GM18517 (cell line): Measurements from ENCODE around the gene SMCP.

Experiments
- ATAC-seq: cut with Tn5 transposase; IDR thresholded peaks from one replicate; pipeline ENCODE4 v1.9.1; 2021; ENCODE audit warnings: mild to moderate bottlenecking, moderate library complexity; ENCODE audit not compliant: unreplicated experiment

Gene SMCP, protein sequence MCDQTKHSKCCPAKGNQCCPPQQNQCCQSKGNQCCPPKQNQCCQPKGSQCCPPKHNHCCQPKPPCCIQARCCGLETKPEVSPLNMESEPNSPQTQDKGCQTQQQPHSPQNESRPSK

DNA sequence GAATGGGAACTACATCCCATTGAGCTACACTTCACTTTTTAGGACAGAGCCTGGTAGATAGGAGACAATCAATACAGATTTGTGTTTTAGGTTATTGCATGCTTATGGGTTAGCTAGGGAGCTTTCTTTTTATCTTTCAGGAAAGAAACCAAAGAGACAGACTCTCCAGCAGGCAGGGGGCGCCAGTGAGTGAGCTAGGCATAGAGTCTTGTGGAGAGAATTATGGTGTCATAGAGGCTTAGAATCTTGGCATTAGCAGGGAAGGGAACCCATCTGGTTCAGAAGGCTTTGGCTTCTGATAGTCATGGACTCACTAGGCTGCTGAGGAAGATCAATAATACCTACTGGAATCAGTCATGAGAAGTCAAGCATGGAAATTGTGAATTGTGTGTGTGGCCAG is at the start of gene SMCP:
TSS of gene SMCP (plus strand) at position 281 of the 400 bp plus-strand sequence. CDS start 6,101 bp downstream, outside the sequence.
- ATAC-seq: no peak

DNA sequence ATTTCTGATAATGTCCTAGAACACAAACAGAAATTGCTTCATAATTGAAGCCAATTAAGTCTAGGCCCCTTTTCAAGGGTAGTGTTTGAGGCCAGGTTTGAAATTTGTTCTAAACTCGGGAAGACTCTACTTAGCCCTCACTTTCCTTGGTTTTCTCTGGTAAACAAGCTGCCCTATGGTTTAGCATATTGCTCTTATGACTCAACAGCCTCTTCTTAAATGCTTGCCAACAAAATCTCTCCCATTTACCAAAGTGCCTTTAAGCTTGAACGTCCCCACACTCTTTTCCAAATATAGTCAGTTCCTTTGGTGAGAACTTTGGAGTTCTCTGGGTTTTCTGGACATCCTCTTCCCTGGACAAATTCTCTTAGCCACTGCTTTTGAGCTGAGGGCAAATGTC is 41.3 kb upstream of the SMCP start:
- ATAC-seq: no peak

- ATAC-seq: no peak
Measured at GRCh38 chr1:152842556-152842955, 35.6 kb upstream of the SMCP start, which contains the start of gene LCE6A. LCE6A (plus strand) TSS chr1:152842856; CDS start chr1:152843521, 665 bp downstream.

- ATAC-seq: no peak
Measured at GRCh38 chr1:152855661-152856060, 22.5 kb upstream of the SMCP start.

DNA sequence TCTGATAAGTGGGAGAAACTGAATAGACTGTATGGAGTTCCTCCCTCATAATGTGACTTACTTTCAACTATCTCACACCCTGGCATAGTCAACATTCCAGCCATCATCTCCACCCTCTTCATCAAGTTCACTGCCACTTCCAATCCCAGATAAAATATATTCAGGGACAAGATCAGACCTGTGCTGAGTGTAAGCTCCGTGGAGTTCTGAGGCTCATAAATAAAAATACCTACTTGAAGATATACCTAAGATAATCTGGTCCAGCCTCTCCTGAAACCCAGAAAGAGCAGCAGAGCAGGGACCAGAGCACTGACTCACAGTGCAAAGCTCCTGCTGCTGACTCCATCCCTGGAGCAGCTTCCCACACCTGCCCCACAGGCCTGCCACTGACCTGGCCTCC is 20.1 kb upstream of the SMCP start:
- no peak for ATAC-seq

DNA sequence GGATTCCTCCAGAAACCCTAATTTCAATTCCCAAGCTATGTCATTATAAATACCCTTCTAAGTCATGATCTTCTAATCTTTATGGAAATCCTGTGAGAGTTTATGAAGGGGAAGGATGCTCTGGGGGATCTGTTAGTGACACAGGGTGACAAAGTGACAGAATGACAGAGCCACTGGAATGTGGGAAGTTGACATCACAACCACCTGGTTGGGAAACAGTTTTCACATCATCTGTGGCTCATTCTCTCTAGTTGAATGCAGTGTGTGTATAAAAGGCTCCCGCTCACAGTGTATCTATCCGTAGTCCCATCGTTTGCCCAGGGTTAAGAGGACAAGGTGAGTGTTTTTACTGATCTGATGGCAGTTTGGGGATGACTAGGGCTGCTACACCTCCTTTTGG is 18.4 kb upstream of the SMCP start, which contains the start of gene LCE7A:
TSS of gene LCE7A (plus strand) at position 301 of the 400 bp plus-strand sequence. CDS start 702 bp downstream, outside the sequence.
- ATAC-seq: no peak

- ATAC-seq: no peak
Measured at GRCh38 chr1:152860129-152860528, 18.0 kb upstream of the SMCP start.

- no peak for ATAC-seq
Measured at GRCh38 chr1:152861374-152861773, 16.7 kb upstream of the SMCP start.

GRCh38 chr1:152864443-152864842 is 13.7 kb upstream of the SMCP start:
- no peak for ATAC-seq

DNA sequence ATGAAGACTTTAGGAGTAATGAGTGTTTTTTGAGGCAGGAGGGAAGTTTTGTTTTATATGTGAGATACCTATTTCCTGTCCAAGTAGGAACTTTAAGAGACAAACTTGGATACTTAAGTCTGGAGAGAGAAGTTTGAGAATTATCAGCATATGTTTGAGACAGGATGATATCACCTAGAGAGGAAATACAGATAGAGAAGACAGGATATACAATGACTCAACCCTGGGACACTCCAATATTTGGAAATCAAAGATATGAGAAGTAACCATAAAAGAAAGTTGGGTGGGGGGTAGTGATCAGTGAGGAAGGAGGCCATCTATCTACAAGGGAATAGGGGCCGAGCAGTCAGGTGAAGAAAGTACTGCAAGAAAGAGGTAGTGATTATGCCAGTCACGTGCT is 11.8 kb upstream of the SMCP start:
- ATAC-seq: no peak

DNA sequence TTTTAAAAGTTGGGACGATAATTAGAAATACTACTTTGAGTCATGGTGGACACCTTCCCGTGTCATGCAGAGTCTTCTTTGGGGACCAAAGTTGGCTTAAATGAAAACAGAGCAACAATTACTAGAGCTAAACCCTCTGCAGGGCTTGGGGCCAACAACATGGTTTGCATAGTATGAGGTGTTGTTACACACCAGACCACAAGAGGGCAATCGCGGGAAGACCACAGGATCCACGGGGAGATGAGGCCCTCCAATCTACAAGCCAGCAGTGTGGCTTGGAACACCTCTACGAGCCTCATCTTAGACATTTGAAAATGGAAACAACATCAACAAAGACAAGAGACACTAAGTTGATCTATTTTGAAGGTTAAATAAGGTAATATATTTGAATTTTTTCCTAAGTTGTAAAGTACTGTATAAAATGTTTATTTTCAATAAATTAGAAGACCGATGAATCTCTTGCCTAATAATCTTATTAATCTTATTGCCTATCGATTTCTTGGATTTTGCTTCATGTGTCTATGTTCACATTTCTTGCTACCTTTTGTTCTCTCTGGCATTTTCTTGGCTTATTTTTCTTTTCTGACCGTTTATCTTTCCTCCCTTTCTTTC is 8.2 kb upstream of the SMCP start:
- no peak for ATAC-seq

DNA sequence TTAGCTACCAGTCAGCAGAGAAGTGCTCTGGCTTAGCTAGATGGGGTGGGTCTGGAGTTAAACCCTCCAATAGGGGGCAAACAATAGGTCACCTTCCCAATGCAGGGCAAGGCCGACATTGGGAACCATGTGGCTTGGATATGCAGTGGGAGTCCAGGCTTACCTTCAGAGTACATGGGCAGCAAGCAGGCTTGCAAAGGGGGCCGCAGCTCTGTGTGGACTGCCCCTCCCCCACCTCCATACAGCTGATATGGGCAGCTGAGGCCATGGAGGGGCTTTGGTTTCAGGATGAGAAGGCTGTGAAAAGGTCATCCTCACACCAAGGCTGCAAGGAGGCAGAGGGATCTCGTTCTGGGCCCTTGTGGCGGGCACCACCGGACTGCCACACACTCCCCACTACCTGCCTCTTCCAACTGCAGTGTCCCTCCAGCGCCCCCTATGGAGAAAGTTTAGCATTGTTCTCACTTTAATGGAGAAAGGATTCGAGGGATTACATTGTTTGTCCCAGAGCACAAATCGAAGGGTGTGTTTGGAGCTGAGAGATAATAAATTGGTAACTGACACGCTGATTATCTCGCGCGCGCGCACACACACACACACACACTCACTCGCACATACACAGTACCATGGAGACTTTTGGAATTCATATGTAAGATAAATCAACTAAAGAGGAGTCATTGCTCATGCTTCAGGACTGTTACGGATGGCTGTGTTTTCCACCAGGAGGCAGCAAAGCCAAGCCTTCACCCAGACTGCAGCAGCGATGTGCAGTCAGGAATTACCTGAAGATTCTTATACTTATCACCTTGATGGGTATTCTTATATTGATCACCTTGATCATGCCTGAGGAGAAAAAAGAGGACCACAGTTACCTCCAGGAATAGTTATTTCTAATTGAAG is 7.0 kb upstream of the SMCP start:
- ATAC-seq: no peak

DNA sequence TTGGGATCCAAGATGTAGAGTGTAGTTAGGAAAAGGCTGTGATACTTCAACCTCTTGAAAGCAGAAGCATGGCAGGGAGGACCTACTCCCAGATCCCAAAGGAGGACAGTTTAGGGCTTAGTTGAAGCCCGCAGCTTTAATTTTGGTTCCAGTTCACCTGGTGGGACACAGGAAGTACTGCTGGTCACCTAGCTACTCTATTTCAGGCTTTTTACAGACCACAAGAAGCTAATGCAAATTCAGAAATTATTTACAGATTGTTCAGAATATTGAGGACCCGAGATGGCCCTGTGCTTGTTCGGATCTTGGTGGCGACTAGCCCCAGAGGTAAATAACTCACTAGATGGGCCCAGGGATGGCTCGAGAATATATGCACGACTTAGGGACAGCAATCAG is 6.4 kb upstream of the SMCP start:
- no peak for ATAC-seq

DNA sequence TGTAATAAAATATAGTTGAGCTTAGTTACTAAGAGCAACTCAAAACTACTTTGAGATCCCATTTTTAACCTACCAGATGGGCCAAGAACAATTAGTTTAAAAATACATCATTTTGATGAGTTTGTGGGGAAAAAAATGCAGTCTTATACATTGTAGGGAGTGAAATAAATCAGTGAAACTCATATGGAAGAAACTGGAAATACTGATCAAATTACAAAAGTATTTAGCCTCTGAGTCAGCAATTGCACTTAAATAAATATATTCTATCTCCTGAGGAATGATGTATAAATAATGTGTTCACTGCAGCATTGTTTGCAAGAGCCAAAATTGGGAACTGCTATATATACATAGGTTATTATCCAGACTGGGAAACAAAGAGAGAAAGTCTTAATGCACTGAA is 4.6 kb upstream of the SMCP start:
- no peak for ATAC-seq

GRCh38 chr1:152876827-152877226 is 1.3 kb upstream of the SMCP start:
- ATAC-seq: no peak

- no peak for ATAC-seq
Measured at GRCh38 chr1:152879559-152880198, 1.6 kb downstream of the SMCP start.

- no peak for ATAC-seq
Measured at GRCh38 chr1:152880316-152880715, 2.2 kb downstream of the SMCP start.

- no peak for ATAC-seq
Measured at GRCh38 chr1:152880907-152881306, 2.8 kb downstream of the SMCP start.

DNA sequence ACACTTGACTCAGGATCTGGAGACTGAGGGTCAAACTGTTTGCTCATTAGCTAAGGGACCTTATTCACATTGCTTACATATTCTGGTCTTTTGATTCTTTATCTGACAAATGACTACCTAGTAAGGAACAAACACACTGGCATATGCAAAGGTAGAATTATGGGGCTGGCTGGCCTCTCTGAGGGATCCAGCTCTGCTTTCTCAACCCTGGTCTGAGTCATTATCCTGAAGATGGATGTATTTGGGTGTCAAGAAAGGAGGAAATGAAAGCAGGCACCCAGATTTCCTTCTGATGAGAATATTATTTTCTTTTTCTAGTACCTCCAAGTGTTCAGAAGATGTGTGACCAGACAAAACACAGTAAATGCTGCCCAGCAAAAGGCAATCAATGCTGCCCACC is 6.0 kb downstream of the SMCP start:
- ATAC-seq: no peak

DNA sequence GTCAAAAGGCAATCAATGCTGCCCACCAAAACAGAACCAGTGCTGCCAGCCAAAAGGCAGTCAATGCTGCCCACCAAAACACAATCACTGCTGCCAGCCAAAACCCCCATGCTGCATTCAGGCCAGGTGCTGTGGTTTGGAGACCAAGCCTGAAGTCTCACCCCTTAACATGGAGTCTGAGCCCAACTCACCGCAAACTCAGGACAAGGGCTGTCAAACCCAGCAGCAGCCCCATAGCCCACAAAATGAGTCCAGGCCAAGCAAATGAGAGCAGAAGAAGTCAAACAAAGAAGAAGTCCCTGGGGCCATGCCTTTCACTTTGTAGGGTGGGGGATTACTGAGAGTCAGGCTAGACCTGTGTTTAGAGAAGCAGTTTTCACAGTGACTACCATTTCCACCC is 6.4 kb downstream of the SMCP start:
- no peak for ATAC-seq

DNA sequence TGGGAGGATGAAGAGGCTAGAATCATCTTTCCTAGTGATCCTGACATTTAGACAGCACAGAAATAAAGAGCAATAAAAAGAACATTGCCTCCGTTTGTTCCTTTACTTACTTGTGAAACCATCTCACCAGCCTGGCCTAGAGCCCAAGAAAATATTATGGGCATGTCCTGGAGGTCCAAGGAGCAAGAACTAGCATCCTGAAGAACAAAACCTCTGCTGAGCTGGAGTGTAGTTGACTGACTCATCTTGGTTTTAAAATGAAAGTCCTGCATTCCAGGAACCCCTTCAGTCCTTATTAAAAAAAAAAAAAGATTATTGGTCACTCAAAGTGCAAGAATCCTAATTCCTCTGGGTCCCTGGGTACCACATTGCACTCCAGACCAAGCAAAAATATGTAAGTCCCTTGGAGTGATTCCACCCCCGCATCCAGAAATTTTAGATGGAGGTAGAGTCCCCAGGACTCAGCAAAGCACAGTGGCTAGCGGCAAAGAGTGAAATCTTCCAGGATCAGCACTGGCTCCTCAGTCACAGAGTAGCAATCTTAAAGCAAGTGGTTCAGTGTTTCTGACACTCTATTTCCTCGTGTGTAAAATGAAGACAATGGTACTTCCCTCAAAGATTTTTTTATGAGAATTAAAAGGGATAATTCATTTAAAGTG is 7.0 kb downstream of the SMCP start:
- ATAC-seq: no peak
